HUES64 (cell line): ENCODE data around the gene CRKL.
"Not testable (repeated sequence)": the region's sequence is repeated elsewhere in the genome, so short reads cannot be mapped to it uniquely, and the experiment has no call there.

Experiments
- H3K27ac ChIP-seq: 2 replicates; pipeline ENCODE4 v1.7.0; 2013; ENCODE audit warnings: low read depth, low read length, inconsistent platforms
- H3K27me3 ChIP-seq: 2 replicates; pipeline ENCODE4 v1.6.1; 2013; ENCODE audit warnings: mild to moderate bottlenecking, low read length; ENCODE audit not compliant: insufficient read depth
- H3K36me3 ChIP-seq: 2 replicates; pipeline ENCODE4 v1.6.1; 2013; ENCODE audit warnings: mild to moderate bottlenecking, low read length; ENCODE audit not compliant: insufficient read depth
- H3K4me1 ChIP-seq: 2 replicates; pipeline ENCODE4 v1.6.1; 2013; ENCODE audit warnings: mild to moderate bottlenecking, low read length, moderate library complexity; ENCODE audit not compliant: insufficient read depth
- H3K4me3 ChIP-seq: 2 replicates; pipeline ENCODE4 v1.5.1; 2013; ENCODE audit warnings: mild to moderate bottlenecking, low read length, moderate library complexity
- H3K9ac ChIP-seq: 2 replicates; pipeline ENCODE4 v1.6.1; 2013; ENCODE audit warnings: mild to moderate bottlenecking, low read depth, low read length
- H3K9me3 ChIP-seq: 2 replicates; pipeline ENCODE4 v1.6.1; 2013; ENCODE audit warnings: low read depth, low read length; ENCODE audit not compliant: insufficient read depth
- WGBS: fragments of 150-250, 120-280 bp; methylation state at CpG from one replicate; pipeline ENCODE4 v1.1.7; 2013; ENCODE audit warnings: missing lambda C conversion rate; 5-methylcytosine and 5-hydroxymethylcytosine counted together

Gene CRKL

DNA sequence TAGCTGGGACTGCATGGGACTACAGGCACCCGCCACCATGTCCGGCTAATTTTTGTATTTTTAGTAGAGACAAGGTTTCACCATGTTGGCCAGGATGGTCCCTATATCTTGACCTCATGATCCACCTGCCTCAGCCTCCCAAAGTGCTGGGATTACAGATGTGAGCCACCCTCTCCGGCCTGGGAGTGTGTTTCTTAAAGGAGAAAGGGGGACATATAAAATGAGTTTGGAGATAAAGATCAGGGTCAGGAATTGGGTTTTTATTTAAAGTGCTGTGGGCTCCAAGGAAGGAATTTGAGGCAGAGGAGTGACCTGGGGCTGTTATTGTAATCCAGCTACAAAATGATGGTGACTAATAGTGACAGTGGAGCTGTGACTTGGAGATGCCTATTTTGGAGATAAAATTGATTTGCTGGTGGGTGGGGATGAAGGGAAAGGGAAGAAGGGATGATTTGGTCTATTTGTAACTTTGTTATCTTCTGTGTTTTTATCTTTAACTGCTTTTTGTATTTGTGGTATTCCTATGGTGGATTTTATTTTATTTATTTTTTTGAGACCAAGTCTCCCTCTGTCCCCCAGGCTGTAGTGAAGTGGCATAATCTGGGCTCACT is 5.0 kb downstream of the CRKL start:
- 49% methylated on average over 3 of the region's 3 CpGs for WGBS
- Histone ChIP-seq H3K4me1 (peaks cover 37% of the 10 kb centered on the region), H3K4me3 (no peak overlapping the region), H3K36me3 (peaks cover 5% of the 10 kb centered on the region; the same call in 1 of the 2 replicates), H3K9ac (no peak overlapping the region), H3K9me3 (no peaks in the 10 kb centered on the region), H3K27me3 (no peaks in the 10 kb centered on the region), H3K27ac (no peak overlapping the region)

DNA sequence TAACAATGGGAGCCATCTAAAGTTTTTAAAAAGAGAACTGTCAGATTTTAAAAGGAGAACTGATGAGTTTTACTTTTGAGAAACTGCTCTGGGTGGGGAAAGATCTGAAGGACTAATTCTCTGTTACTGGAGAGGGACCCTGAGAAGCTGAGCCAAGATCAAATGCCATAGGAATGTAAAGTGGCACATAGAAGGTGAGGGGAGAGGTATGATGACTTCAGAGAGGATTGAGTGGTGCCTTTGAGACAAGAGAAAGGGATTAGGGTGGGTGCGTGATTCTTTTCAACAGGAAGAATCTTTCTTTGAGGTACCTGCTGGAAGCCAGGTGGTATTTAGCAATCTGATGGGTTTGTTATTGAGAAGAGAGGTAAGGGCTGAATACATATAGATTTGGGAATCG is 9.0 kb downstream of the CRKL start:
- peaks cover 29% of the 10 kb centered on the region for H3K4me1 ChIP-seq
- peak overlapping the region; percentile 48; the same call in 1 of the 2 replicates for H3K27ac ChIP-seq
- H3K4me3 ChIP-seq, result no peak overlapping the region
- no peaks in the 10 kb centered on the region for H3K9me3 ChIP-seq
- H3K9ac ChIP-seq, result no peak overlapping the region
- no peaks in the 10 kb centered on the region for H3K27me3 ChIP-seq
- WGBS, result 66% methylated on average over 2 of the region's 2 CpGs
- peaks cover 9% of the 10 kb centered on the region; the same call in 1 of the 2 replicates for H3K36me3 ChIP-seq

DNA sequence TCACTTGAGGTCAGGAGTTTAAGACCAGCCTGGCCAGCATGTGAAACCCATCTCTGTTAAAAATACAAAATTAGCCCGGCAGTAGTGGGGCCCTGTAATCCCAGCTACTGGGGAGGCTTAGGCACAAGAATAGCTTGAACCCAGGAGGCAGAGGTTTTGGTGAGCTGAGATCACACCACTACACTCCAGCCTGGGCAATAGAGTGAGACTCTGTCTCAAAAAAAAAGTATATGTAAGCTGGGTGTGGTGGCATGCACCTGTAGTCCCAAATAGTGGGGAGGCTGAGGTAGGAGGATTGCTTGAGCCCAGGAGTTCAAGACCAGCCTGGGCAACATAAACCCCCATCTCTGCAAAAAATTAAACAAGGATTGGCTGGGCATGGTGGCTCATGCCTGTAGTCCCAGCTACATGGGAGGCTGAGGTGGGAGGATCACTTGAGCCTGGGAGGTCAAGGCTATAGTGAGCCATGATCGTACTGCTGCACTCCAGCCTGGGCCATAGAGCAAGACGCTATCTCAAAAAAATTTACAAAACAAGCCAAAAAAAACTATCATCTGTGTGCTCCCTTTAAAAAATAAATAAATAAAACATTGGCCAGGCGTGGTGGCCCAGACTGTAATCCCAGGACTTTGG is 10.8 kb downstream of the CRKL start:
- Histone ChIP-seq H3K4me3 (no peak overlapping the region), H3K9me3 (no peaks in the 10 kb centered on the region), H3K9ac (no peak overlapping the region), H3K4me1 (peaks cover 25% of the 10 kb centered on the region), H3K27me3 (no peaks in the 10 kb centered on the region), H3K36me3 (peaks cover 12% of the 10 kb centered on the region), H3K27ac (no peak overlapping the region)
- WGBS, result 93% methylated on average over 4 of the region's 4 CpGs

DNA sequence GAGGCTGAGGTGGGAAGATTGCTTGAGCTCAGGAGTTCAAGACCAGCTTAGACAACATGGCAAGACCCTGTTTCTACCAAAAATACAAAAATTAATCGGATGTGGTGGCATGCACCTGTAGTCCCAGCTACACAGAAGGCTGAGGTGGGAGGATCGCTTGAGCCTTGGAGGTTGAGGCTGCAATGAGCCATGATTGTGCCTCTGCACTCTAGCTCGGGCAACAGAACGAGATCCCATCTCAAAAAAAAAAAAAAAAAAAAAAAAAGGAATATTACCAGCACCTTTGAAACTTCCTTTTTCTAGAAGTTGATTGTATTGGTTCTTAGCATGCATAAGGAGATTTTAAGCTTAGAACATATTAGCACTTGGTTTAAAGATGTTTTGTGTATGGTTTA is 11.4 kb downstream of the CRKL start:
- Histone ChIP-seq H3K9me3 (no peaks in the 10 kb centered on the region), H3K27ac (no peak overlapping the region), H3K4me1 (peaks cover 25% of the 10 kb centered on the region), H3K36me3 (peaks cover 13% of the 10 kb centered on the region), H3K4me3 (no peak overlapping the region), H3K9ac (no peak overlapping the region), H3K27me3 (no peaks in the 10 kb centered on the region)
- 92% methylated on average over 3 of the region's 4 CpGs for WGBS

DNA sequence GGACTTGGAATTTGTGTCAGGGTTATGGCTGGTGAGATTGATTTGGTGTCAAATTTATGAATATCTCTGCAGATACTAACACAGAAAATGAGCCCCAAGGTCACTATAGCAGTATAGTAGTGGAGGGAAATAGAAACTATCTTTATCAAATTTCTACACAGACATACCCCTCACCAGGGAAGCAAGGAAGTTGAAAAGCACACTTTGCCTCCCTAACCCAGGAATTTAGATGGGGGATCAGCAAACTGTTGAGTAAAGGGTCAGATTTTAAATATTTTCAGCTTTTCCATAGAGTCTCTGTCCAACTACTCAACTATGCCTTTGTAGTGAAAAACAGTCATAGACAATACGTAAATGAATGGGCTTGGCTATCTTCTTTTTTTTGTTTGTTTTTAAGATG is 12.8 kb downstream of the CRKL start:
- Histone ChIP-seq H3K36me3 (peaks cover 24% of the 10 kb centered on the region), H3K4me3 (no peak overlapping the region), H3K9me3 (no peaks in the 10 kb centered on the region), H3K9ac (no peak overlapping the region), H3K4me1 (peaks cover 17% of the 10 kb centered on the region), H3K27me3 (no peaks in the 10 kb centered on the region), H3K27ac (no peak overlapping the region)
- 100% methylated on average over 1 of the region's 1 CpG for WGBS

DNA sequence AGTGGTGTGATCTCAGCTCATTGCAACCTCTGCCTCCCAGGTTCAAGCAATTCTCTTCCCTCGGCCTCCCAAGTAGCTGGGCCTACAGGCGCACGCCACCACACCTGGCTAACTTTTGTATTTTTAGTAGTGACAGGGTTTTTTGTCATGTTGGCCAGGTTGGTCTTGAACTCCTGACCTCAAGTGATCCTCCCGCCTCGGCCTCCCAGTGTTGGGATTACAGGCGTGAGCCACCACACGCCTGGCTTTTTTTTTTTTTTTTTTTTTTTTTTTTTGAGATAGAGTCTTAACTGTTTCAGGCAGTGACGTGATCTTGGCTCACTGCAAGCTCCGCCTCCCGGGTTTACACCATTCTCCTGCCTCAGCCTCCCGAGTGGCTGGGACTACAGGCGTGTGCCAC is 13.2 kb downstream of the CRKL start:
- H3K4me3 ChIP-seq, H3K27ac ChIP-seq, H3K9ac ChIP-seq, H3K27me3 ChIP-seq, H3K9me3 ChIP-seq: not testable (repeated sequence)
- WGBS, result 96% methylated on average over 11 of the region's 12 CpGs
- peaks cover 28% of the 10 kb centered on the region for H3K36me3 ChIP-seq
- H3K4me1 ChIP-seq, result peaks cover 13% of the 10 kb centered on the region

DNA sequence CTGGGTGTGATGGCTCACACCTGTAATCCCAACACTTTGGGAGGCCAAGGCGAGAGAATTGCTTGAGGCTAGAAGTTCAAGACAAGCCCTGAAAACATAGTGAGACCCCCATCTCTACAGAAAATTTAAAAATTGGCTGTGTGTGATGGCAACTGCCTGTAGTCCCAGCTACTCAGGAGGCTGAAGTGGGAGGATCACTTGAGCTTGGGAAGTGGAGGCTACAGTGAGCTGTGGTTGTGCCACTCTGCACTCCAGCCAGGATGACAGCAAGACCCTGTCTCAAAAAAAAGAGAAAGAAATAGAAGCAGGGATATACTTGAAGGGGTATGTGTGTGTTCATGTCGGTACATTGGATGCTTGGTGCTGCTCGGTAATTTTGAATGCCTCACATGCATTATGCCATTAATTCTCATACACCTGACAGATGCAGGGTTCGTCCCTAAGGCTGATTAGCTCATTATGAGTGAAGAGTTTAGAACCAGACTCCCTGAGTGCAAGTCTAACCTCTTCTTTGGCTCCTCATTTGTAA is 14.0 kb downstream of the CRKL start:
- peaks cover 36% of the 10 kb centered on the region for H3K36me3 ChIP-seq
- no peak overlapping the region for H3K4me3 ChIP-seq
- peaks cover 5% of the 10 kb centered on the region for H3K4me1 ChIP-seq
- H3K9ac ChIP-seq, result no peak overlapping the region
- H3K27ac ChIP-seq, result no peak overlapping the region
- 88% methylated on average over 4 of the region's 4 CpGs for WGBS
- H3K9me3 ChIP-seq, result no peaks in the 10 kb centered on the region
- H3K27me3 ChIP-seq, result no peaks in the 10 kb centered on the region

DNA sequence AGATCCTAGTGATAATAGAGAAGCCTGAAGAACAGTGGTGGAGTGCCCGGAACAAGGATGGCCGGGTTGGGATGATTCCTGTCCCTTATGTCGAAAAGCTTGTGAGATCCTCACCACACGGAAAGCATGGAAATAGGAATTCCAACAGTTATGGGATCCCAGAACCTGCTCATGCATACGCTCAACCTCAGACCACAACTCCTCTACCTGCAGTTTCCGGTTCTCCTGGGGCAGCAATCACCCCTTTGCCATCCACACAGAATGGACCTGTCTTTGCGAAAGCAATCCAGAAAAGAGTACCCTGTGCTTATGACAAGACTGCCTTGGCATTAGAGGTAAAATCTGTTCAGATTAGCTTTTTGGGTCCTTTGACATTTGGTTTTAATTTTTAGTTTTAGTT is 16.7 kb downstream of the CRKL start:
- H3K9ac ChIP-seq, result no peak overlapping the region
- H3K4me1 ChIP-seq, result no peaks in the 10 kb centered on the region
- H3K9me3 ChIP-seq, result no peaks in the 10 kb centered on the region
- no peak overlapping the region for H3K27ac ChIP-seq
- no peaks in the 10 kb centered on the region for H3K27me3 ChIP-seq
- no peak overlapping the region for H3K4me3 ChIP-seq
- peaks cover 57% of the 10 kb centered on the region for H3K36me3 ChIP-seq
- WGBS, result 95% methylated on average over 7 of the region's 7 CpGs

DNA sequence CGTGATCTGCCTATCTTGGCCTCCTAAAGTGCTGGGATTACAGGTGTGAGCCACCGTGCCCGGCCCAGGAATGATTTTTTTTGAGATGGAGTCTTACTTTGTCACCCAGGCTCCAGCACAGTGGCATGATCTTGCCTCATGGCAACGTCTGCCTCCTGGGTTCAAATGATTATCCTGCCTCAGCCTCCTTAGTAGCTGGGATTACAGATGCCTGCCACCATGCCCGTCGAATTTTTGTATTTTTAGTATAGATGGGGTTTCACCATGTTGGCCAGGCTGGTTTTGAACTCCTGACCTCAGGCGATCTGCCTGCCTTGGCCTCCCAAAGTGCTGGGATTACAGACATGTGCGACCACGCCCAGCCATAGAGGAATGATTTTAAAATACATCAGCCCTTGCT is 17.8 kb downstream of the CRKL start:
- H3K9me3 ChIP-seq, H3K4me1 ChIP-seq, H3K9ac ChIP-seq, H3K27me3 ChIP-seq, H3K4me3 ChIP-seq, H3K27ac ChIP-seq: not testable (repeated sequence)
- peaks cover 58% of the 10 kb centered on the region for H3K36me3 ChIP-seq
- 95% methylated on average over 9 of the region's 9 CpGs for WGBS

DNA sequence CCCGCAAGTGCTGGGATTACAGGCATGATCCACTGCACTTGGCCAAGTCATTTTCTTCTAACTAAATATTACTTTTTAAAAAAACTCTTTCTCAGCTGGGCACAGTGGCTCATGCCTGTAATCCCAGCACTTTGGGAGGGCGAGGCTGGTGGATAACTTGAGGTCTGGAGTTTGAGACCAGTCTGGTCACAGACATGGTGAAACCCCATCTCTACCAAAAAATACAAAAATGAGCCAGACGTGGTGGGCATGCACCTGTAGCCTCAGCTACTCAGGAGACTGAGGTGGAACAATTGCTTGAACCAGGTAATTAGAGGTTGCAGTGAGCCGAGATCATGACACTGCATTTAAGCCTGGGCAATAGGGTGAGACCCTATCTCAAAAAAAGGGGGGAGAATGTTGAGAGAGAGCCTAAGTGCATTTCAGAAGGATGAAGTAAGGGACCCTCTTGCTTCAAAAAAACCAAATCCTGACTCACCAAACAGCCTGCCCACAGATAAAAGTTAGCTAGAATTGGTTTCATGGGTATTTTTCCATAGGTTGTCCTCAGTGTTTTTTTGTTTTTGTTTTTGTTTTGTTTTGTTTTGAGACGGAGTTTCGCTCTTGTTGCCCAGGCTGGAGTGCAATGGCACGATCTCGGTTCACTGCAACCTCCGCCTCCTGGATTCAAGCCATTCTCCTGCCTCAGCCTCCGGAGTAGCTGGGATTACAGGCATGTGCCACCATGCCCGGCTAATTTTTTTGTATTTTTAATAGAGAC is 18.8 kb downstream of the CRKL start:
- not testable (repeated sequence) for H3K4me3 ChIP-seq, H3K4me1 ChIP-seq, H3K27me3 ChIP-seq, H3K9me3 ChIP-seq, H3K27ac ChIP-seq, H3K9ac ChIP-seq
- 97% methylated on average over 11 of the region's 11 CpGs for WGBS
- H3K36me3 ChIP-seq, result peaks cover 57% of the 10 kb centered on the region

DNA sequence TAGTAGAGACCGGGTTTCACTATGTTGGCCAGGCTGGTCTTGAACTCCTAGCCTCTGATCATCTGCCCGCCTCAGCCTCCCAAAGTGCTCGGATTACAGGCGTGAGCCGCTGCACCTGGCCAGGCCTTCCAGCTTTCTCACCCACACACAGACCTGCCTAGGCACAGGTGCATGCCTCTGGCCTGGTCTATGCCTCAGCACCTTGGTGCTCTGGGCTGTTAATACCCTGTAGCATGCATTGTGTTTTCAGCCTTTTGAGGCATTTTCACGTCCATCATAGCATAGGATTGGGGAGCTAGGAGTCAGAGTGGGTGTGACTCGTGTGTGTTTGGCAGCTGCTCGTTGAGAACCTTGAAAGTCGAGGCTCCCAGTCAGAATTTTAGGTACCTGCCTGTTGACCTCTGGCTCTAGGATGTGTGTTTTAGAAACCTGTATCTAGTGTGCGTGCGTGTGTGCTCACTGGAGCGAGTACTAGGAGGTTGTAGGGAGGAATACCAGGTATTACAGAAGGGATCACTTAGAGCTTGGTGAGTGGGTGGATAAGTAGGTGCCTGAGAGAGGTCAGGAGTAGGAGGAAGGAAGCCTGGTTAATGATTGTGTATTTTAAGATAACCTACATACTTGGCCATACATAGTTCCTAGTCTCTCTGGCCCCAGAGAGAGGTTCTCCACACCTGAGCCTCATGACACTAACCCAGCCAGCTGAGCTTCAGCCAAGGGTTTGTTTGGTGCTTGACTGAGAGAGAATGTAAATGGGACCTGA is 20.0 kb downstream of the CRKL start:
- H3K27me3 ChIP-seq, result no peaks in the 10 kb centered on the region
- H3K27ac ChIP-seq, result no peak overlapping the region
- peaks cover 51% of the 10 kb centered on the region for H3K36me3 ChIP-seq
- H3K9me3 ChIP-seq, result no peaks in the 10 kb centered on the region
- H3K9ac ChIP-seq, result no peak overlapping the region
- WGBS, result 83% methylated on average over 12 of the region's 12 CpGs
- H3K4me1 ChIP-seq, result no peaks in the 10 kb centered on the region
- H3K4me3 ChIP-seq, result no peak overlapping the region
